ENCODE measurements around the gene RAB20. TPM values are rescaled to one million over a fixed set of nuclear protein-coding genes. Genes with fewer than 3 reads are reported as not detected.

The RAB20 gene
- polyA plus RNA-seq, 1 donor (not counting 4 experiments of a cell fraction or from before 2014, with no cell fraction given): 4.3 TPM

DNA sequence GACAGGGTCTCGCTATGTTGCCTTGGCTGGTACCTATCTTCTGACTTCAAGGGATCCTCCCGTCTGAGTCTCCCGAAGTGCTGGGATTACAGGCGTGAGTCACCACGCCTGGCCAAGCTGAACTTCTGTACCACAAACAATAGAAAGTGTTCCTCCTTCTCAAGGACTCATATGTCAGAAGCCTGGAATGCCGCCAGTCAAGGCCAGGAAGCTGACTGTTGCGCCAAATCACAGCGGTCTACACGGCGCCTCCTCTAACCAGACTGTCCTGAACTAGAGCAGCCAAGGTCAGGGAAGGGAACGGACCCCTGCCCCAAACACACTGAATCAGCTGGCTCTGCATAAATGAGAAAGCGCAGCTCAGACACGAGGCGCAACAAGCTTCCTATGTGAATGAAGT is 14.6 kb downstream of the RAB20 start:
- Histone ChIP-seq H3K27ac (ENCODE audit: control insufficient read depth, insufficient read depth, low read length) (no peak overlapping the region), H3K9ac (ENCODE audit: control insufficient read depth, extremely low read depth, insufficient read depth, low read length) (no peak overlapping the region), H3K79me2 (ENCODE audit: control insufficient read depth, insufficient read depth, low read length) (no peaks in the 10 kb centered on the region), H3K4me2 (ENCODE audit: control insufficient read depth, extremely low read depth, insufficient read depth, low read depth, low read length) (no peak overlapping the region), H3K9me1 (ENCODE audit: control insufficient read depth, extremely low read depth, insufficient read depth, low read length) (no peaks in the 10 kb centered on the region), H3K9me3 (ENCODE audit: control insufficient read depth, low read depth, low read length) (no peaks in the 10 kb centered on the region), H3K4me1 (ENCODE audit: control insufficient read depth, extremely low read depth, insufficient read depth, low read length) (no peaks in the 10 kb centered on the region), H4K20me1 (ENCODE audit: control insufficient read depth, extremely low read depth, insufficient read depth, low read length) (no peaks in the 10 kb centered on the region), H2AFZ (ENCODE audit: control insufficient read depth, low read length) (no peak overlapping the region), H3K27me3 (ENCODE audit: control insufficient read depth, extremely low read depth, insufficient read depth, low read length) (no peaks in the 10 kb centered on the region), H3K36me3 (ENCODE audit: control insufficient read depth in 2 of 2, extremely low read depth in 1 of 2, insufficient read depth in 2 of 2, low read length in 2 of 2) (no peaks in the 10 kb centered on the region), H3K4me3 (ENCODE audit: control insufficient read depth in 2 of 3, extremely low read depth in 1 of 3, insufficient read depth in 2 of 3, low read depth in 1 of 3, low read length in 3 of 3) (no peak overlapping the region)
- DNase-seq (ENCODE audit: low read depth, low spot score) (no peak), FAIRE-seq (peak; percentile 9)
- dilution Hi-C loops (cut with MboI; ENCODE audit: extremely low pct_ligation_motif_present, low sequenced_read_pairs): no loop called here
- TF ChIP-seq, protein P1, sequence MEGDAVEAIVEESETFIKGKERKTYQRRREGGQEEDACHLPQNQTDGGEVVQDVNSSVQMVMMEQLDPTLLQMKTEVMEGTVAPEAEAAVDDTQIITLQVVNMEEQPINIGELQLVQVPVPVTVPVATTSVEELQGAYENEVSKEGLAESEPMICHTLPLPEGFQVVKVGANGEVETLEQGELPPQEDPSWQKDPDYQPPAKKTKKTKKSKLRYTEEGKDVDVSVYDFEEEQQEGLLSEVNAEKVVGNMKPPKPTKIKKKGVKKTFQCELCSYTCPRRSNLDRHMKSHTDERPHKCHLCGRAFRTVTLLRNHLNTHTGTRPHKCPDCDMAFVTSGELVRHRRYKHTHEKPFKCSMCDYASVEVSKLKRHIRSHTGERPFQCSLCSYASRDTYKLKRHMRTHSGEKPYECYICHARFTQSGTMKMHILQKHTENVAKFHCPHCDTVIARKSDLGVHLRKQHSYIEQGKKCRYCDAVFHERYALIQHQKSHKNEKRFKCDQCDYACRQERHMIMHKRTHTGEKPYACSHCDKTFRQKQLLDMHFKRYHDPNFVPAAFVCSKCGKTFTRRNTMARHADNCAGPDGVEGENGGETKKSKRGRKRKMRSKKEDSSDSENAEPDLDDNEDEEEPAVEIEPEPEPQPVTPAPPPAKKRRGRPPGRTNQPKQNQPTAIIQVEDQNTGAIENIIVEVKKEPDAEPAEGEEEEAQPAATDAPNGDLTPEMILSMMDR (optimal IDR thresholded peaks at IDR 0.05 in 1 of 3, IDR thresholded peaks at IDR 0.05 in 1 of 3, conservative IDR thresholded peaks at IDR 0.05 in 1 of 3; ENCODE audit: extremely low read depth in 1 of 3, insufficient read depth in 2 of 3, low read length in 3 of 3): no peak
- no peak for TF ChIP-seq EZH2 (IDR thresholded peaks at IDR 0.05; ENCODE audit: low read length)

DNA sequence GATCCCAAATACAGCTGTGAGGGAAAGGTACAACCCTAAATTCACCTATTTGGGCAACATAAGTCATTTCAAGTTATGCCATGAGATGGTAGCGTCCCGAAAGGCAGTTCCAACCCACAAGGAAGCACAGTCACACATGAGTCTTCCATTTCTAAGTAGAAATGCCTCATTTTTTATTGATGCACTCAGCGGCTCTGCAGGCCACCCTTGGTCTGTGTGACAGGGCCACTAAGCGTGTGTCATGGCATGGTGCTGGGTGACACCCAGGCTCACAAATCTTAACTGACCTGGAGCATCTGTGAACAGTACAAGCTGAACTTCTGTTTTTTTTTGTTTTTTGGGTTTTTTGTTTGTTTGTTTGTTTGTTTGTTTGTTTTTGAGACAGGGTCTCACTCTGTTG is 15.1 kb downstream of the RAB20 start:
- H3K27me3 ChIP-seq (ENCODE audit: control insufficient read depth, extremely low read depth, insufficient read depth, low read length): no peaks in the 10 kb centered on the region
- no peak overlapping the region for H3K4me2 ChIP-seq (ENCODE audit: control insufficient read depth, extremely low read depth, insufficient read depth, low read depth, low read length)
- H4K20me1 ChIP-seq (ENCODE audit: control insufficient read depth, extremely low read depth, insufficient read depth, low read length): no peaks in the 10 kb centered on the region
- no peak overlapping the region for H3K9ac ChIP-seq (ENCODE audit: control insufficient read depth, extremely low read depth, insufficient read depth, low read length)
- FAIRE-seq (no peak), DNase-seq (ENCODE audit: low read depth, low spot score) (no peak)
- dilution Hi-C loops (cut with MboI; ENCODE audit: extremely low pct_ligation_motif_present, low sequenced_read_pairs): no loop called here
- H3K27ac ChIP-seq (ENCODE audit: control insufficient read depth, insufficient read depth, low read length): no peak overlapping the region
- no peaks in the 10 kb centered on the region for H3K79me2 ChIP-seq (ENCODE audit: control insufficient read depth, insufficient read depth, low read length)
- H3K4me3 ChIP-seq (ENCODE audit: control insufficient read depth in 2 of 3, extremely low read depth in 1 of 3, insufficient read depth in 2 of 3, low read depth in 1 of 3, low read length in 3 of 3): no peak overlapping the region
- H3K9me1 ChIP-seq (ENCODE audit: control insufficient read depth, extremely low read depth, insufficient read depth, low read length): no peaks in the 10 kb centered on the region
- H3K9me3 ChIP-seq (ENCODE audit: control insufficient read depth, low read depth, low read length): no peaks in the 10 kb centered on the region
- H3K36me3 ChIP-seq (ENCODE audit: control insufficient read depth in 2 of 2, extremely low read depth in 1 of 2, insufficient read depth in 2 of 2, low read length in 2 of 2): no peaks in the 10 kb centered on the region
- TF ChIP-seq EZH2 (IDR thresholded peaks at IDR 0.05; ENCODE audit: low read length): no peak
- TF ChIP-seq, protein P1 (optimal IDR thresholded peaks at IDR 0.05 in 1 of 3, IDR thresholded peaks at IDR 0.05 in 1 of 3, conservative IDR thresholded peaks at IDR 0.05 in 1 of 3; ENCODE audit: extremely low read depth in 1 of 3, insufficient read depth in 2 of 3, low read length in 3 of 3): no peak
- no peak overlapping the region for H2AFZ ChIP-seq (ENCODE audit: control insufficient read depth, low read length)
- H3K4me1 ChIP-seq (ENCODE audit: control insufficient read depth, extremely low read depth, insufficient read depth, low read length): no peaks in the 10 kb centered on the region

Measured in keratinocyte (primary cell).